PC-9 (cell line): ENCODE results near the gene BTRC.

Experiments
- CTCF ChIP-seq: fragments of 200-600 bp; sonication (generic); conservative IDR thresholded peaks from 2 replicates; pipeline ENCODE4 v1.6.1; 2017; ENCODE audit warnings: mixed run types, antibody characterized with exemption, mild to moderate bottlenecking, moderate library complexity
- EZH2 ChIP-seq: fragments of 200-600 bp; sonication (generic); IDR thresholded peaks from 2 replicates; pipeline ENCODE4 v1.8.0; 2017; ENCODE audit warnings: antibody characterized with exemption, low read depth

GRCh38 chr10:101511938-101512337 lies 158.0 kb downstream of the BTRC start:
- no peak for TF ChIP-seq CTCF
- TF ChIP-seq EZH2, result no peak
